Spinal cord (tissue), 10 donors: ENCODE measurements around the gene FEZF1. TPM values are rescaled to one million over a fixed set of nuclear protein-coding genes. Genes with fewer than 3 reads are reported as not detected.

Source experiments
- DNase-seq, 6 donors: peaks; one replicate each; pipeline versions ENCODE4 v3.0.0 to v3.0.0-alpha.2; 2013 to 2015; ENCODE audit warnings: low spot score in 6 of 6, low read depth in 4 of 6
- H3K27ac ChIP-seq: one replicate; pipeline ENCODE4 v1.5.1; 2013; ENCODE audit warnings: low read depth, low read length, control low read depth
- H3K27me3 ChIP-seq: one replicate; pipeline ENCODE4 v1.6.1; 2013; ENCODE audit warnings: low read length; ENCODE audit not compliant: control insufficient read depth, insufficient read depth
- H3K36me3 ChIP-seq: one replicate; pipeline ENCODE4 v1.6.1; 2013; ENCODE audit warnings: low read length; ENCODE audit not compliant: control insufficient read depth, insufficient read depth
- H3K4me1 ChIP-seq: one replicate; pipeline ENCODE4 v1.6.1; 2013; ENCODE audit warnings: low read length; ENCODE audit not compliant: control insufficient read depth, insufficient read depth
- H3K4me3 ChIP-seq: one replicate; pipeline ENCODE4 v1.5.1; 2013; ENCODE audit warnings: low read depth, low read length, control low read depth
- H3K9me3 ChIP-seq: one replicate; pipeline ENCODE4 v1.6.1; 2013; ENCODE audit warnings: low read length; ENCODE audit not compliant: control insufficient read depth, insufficient read depth
- WGBS: methylation state at CpG from one replicate; pipeline ENCODE4 v1.1.5; 2013; ENCODE audit warnings: missing lambda C conversion rate; ENCODE audit not compliant: insufficient coverage; 5-methylcytosine and 5-hydroxymethylcytosine counted together
- polyA plus RNA-seq, 2 donors: library from polyadenylated mRNA; unstranded; fragments of 120-200 nt; gene quantifications; one replicate each; pipeline ENCODE4 v1.2.1, GENCODE V29; 2013; ENCODE audit not compliant: insufficient read length in 2 of 2
- total RNA-seq, 2 donors: library from RNA; depleted of rRNA in 1 of 2; stranded (reverse); fragments of 120-200 nt in 1 of 2; fragments of >200 nt in 1 of 2; gene quantifications; one replicate each; pipeline versions ENCODE4 v1.2.3 to v1.2.4, GENCODE V29; 2013 to 2014
- donor health status: healthy.

FEZF1 gene
- total and polyA plus RNA-seq, 4 donors, result 0.77 TPM; not detected in 3

GRCh38 chr7:122327969-122328368, 23.4 kb upstream of the FEZF1 start:
- no peaks in the 10 kb centered on the region for H3K9me3 ChIP-seq
- DNase-seq, result no peak
- peaks cover 3% of the 10 kb centered on the region for H3K27me3 ChIP-seq
- H3K4me3 ChIP-seq, result no peak overlapping the region
- H3K36me3 ChIP-seq, result no peaks in the 10 kb centered on the region
- WGBS, result no CpG with 5 or more reads among the region's 3 CpGs
- no peak overlapping the region for H3K27ac ChIP-seq
- no peaks in the 10 kb centered on the region for H3K4me1 ChIP-seq

GRCh38 chr7:122316467-122317388, 12.2 kb upstream of the FEZF1 start:
- Histone ChIP-seq H3K9me3 (no peaks in the 10 kb centered on the region), H3K36me3 (no peaks in the 10 kb centered on the region), H3K4me3 (no peak overlapping the region), H3K4me1 (peaks cover 23% of the 10 kb centered on the region), H3K27me3 (peaks cover 73% of the 10 kb centered on the region), H3K27ac (no peak overlapping the region)
- 1% methylated on average over 65 of the region's 71 CpGs for WGBS
- DNase-seq, result peak in 2 of 6 donors; percentile 33 to 53

- no peak overlapping the region for H3K4me3 ChIP-seq
- peaks cover 23% of the 10 kb centered on the region for H3K4me1 ChIP-seq
- no peak for DNase-seq
- 4% methylated on average over 24 of the region's 25 CpGs for WGBS
- H3K9me3 ChIP-seq, result no peaks in the 10 kb centered on the region
- no peaks in the 10 kb centered on the region for H3K36me3 ChIP-seq
- peaks cover 82% of the 10 kb centered on the region for H3K27me3 ChIP-seq
- no peak overlapping the region for H3K27ac ChIP-seq
Observed at GRCh38 chr7:122315507-122316466, 11.2 kb upstream of the FEZF1 start.

GRCh38 chr7:122314284-122314683, 9.7 kb upstream of the FEZF1 start:
- H3K4me3 ChIP-seq, result no peak overlapping the region
- H3K27ac ChIP-seq, result no peak overlapping the region
- no peaks in the 10 kb centered on the region for H3K9me3 ChIP-seq
- H3K36me3 ChIP-seq, result no peaks in the 10 kb centered on the region
- H3K4me1 ChIP-seq, result peaks cover 31% of the 10 kb centered on the region
- DNase-seq, result no peak
- WGBS, result 75% methylated on average over 1 of the region's 4 CpGs
- H3K27me3 ChIP-seq, result peaks cover 93% of the 10 kb centered on the region

GRCh38 chr7:122312789-122313188, 8.2 kb upstream of the FEZF1 start:
- Histone ChIP-seq H3K9me3 (no peaks in the 10 kb centered on the region), H3K36me3 (no peaks in the 10 kb centered on the region), H3K4me3 (no peak overlapping the region), H3K4me1 (peaks cover 31% of the 10 kb centered on the region), H3K27ac (no peak overlapping the region), H3K27me3 (peaks cover 99% of the 10 kb centered on the region)
- no peak for DNase-seq
- 60% methylated on average over 1 of the region's 3 CpGs for WGBS

GRCh38 chr7:122311734-122312450, 7.3 kb upstream of the FEZF1 start:
- H3K4me1 ChIP-seq, result peaks cover 32% of the 10 kb centered on the region

GRCh38 chr7:122311050-122311700, 6.6 kb upstream of the FEZF1 start:
- no peaks in the 10 kb centered on the region for H3K36me3 ChIP-seq
- no peaks in the 10 kb centered on the region for H3K9me3 ChIP-seq
- H3K4me3 ChIP-seq, result no peak overlapping the region
- peaks cover 100% of the 10 kb centered on the region for H3K27me3 ChIP-seq
- peak in 1 of 6 donors; percentile 22 for DNase-seq
- H3K4me1 ChIP-seq, result peaks cover 32% of the 10 kb centered on the region
- 50% methylated on average over 2 of the region's 12 CpGs for WGBS
- H3K27ac ChIP-seq, result no peak overlapping the region

More at GRCh38 chr7:122311734-122312450, 7.3 kb upstream of the FEZF1 start:
- H3K27ac ChIP-seq, result no peak overlapping the region
- peaks cover 100% of the 10 kb centered on the region for H3K27me3 ChIP-seq
- no peak overlapping the region for H3K4me3 ChIP-seq
- 1% methylated on average over 27 of the region's 34 CpGs for WGBS
- H3K9me3 ChIP-seq, result no peaks in the 10 kb centered on the region
- DNase-seq, result peak in 2 of 6 donors; percentile 27 to 57
- H3K36me3 ChIP-seq, result no peaks in the 10 kb centered on the region

GRCh38 chr7:122310119-122311021, 5.8 kb upstream of the FEZF1 start:
- peak in 1 of 6 donors; percentile 59 for DNase-seq
- H3K4me3 ChIP-seq, result peak overlapping the region; percentile 31
- H3K27ac ChIP-seq, result no peak overlapping the region

More at GRCh38 chr7:122310119-122311021, 5.8 kb upstream of the FEZF1 start:
- no peaks in the 10 kb centered on the region for H3K36me3 ChIP-seq
- H3K27me3 ChIP-seq, result peaks cover 100% of the 10 kb centered on the region
- H3K9me3 ChIP-seq, result no peaks in the 10 kb centered on the region
- peaks cover 34% of the 10 kb centered on the region for H3K4me1 ChIP-seq
- 3% methylated on average over 60 of the region's 61 CpGs for WGBS
